Trophoblast cell (in vitro differentiated cells and primary cell): ENCODE results near the gene TLCD1.

Source experiments
- DNase-seq, 2 donors: peaks; one replicate each; pipeline ENCODE4 v3.0.0-alpha.2; 2016
- H2AFZ ChIP-seq: 2 replicates; pipeline ENCODE4 v1.6.1; 2013; ENCODE audit warnings: low read length, moderate library complexity, mild to moderate bottlenecking; ENCODE audit not compliant: insufficient read depth, poor library complexity
- H2AK5ac ChIP-seq: 2 replicates; pipeline ENCODE4 v1.6.1; 2013; ENCODE audit warnings: mild to moderate bottlenecking, low read length
- H2BK120ac ChIP-seq: 2 replicates; pipeline ENCODE4 v1.6.1; 2013; ENCODE audit warnings: low read length, mild to moderate bottlenecking, moderate library complexity; ENCODE audit not compliant: insufficient read depth, poor library complexity
- H2BK12ac ChIP-seq: 2 replicates; pipeline ENCODE4 v1.6.1; 2013; ENCODE audit warnings: mild to moderate bottlenecking, low read length, moderate library complexity
- H2BK5ac ChIP-seq: 2 replicates; pipeline ENCODE4 v1.6.1; 2013; ENCODE audit warnings: low read length, low read depth, moderate library complexity, mild to moderate bottlenecking; ENCODE audit not compliant: poor library complexity
- H3K14ac ChIP-seq: 2 replicates; pipeline ENCODE4 v1.6.1; 2013; ENCODE audit warnings: mild to moderate bottlenecking, low read length
- H3K18ac ChIP-seq: 2 replicates; pipeline ENCODE4 v1.6.1; 2013; ENCODE audit warnings: mild to moderate bottlenecking, low read length
- H3K23ac ChIP-seq: 2 replicates; pipeline ENCODE4 v1.6.1; 2013; ENCODE audit warnings: low read length
- H3K27ac ChIP-seq: 2 replicates; pipeline ENCODE4 v1.5.1; 2013; ENCODE audit warnings: low read depth, mild to moderate bottlenecking, inconsistent platforms, low read length, moderate library complexity
- H3K27me3 ChIP-seq: 2 replicates; pipeline ENCODE4 v1.6.1; 2013; ENCODE audit warnings: inconsistent platforms, mild to moderate bottlenecking, low read length, moderate library complexity; ENCODE audit not compliant: insufficient read depth
- H3K36me3 ChIP-seq, 2 experiments: 1 replicate in 1 of 2; 2 replicates in 1 of 2; pipeline ENCODE4 v1.6.1; 2013; ENCODE audit warnings: low read length in 2 of 2, mild to moderate bottlenecking in 2 of 2, moderate library complexity in 1 of 2; ENCODE audit not compliant: insufficient read depth in 2 of 2, control insufficient read depth in 1 of 2
- H3K4ac ChIP-seq: 2 replicates; pipeline ENCODE4 v1.6.1; 2013; ENCODE audit warnings: low read depth, mild to moderate bottlenecking, low read length, moderate library complexity
- H3K4me1 ChIP-seq, 2 experiments: 1 replicate in 1 of 2; 2 replicates in 1 of 2; pipeline ENCODE4 v1.6.1; 2013; ENCODE audit warnings: low read length in 2 of 2, mild to moderate bottlenecking in 2 of 2, moderate library complexity in 1 of 2; ENCODE audit not compliant: insufficient read depth in 2 of 2, control insufficient read depth in 1 of 2
- H3K4me2 ChIP-seq: 2 replicates; pipeline ENCODE4 v1.6.1; 2013; ENCODE audit warnings: inconsistent platforms, mild to moderate bottlenecking, low read length, moderate library complexity
- H3K4me3 ChIP-seq: 2 replicates; pipeline ENCODE4 v1.5.1; 2013; ENCODE audit warnings: mild to moderate bottlenecking, low read depth, low read length, inconsistent platforms
- H3K79me1 ChIP-seq: one replicate; pipeline ENCODE4 v1.6.1; 2013; ENCODE audit warnings: low read length
- H3K79me2 ChIP-seq: 2 replicates; pipeline ENCODE4 v1.6.1; 2013; ENCODE audit warnings: low read length, mild to moderate bottlenecking; ENCODE audit not compliant: control insufficient read depth, insufficient read depth, poor library complexity
- H3K9ac ChIP-seq: 2 replicates; pipeline ENCODE4 v1.6.1; 2013; ENCODE audit warnings: mild to moderate bottlenecking, low read length
- H3K9me3 ChIP-seq: 2 replicates; pipeline ENCODE4 v1.6.1; 2013; ENCODE audit warnings: low read depth, mild to moderate bottlenecking, control low read depth, inconsistent platforms, low read length; ENCODE audit not compliant: insufficient read depth
- H4K12ac ChIP-seq: 2 replicates; pipeline ENCODE4 v1.6.1; 2013; ENCODE audit warnings: low read depth, mild to moderate bottlenecking, low read length, moderate library complexity
- H4K8ac ChIP-seq: 2 replicates; pipeline ENCODE4 v1.6.1; 2013; ENCODE audit warnings: low read depth, mild to moderate bottlenecking, low read length, moderate library complexity
- H4K91ac ChIP-seq: one replicate; pipeline ENCODE4 v1.6.1; 2013; ENCODE audit warnings: low read depth, mild to moderate bottlenecking, low read length, moderate library complexity
- WGBS: extraction: QIAGEN DNeasy Blood & Tissue Kit; methylation state at CpG from one replicate; pipeline ENCODE4 v1.1.7; 2013; ENCODE audit warnings: missing lambda C conversion rate; ENCODE audit not compliant: insufficient read length, insufficient coverage; ENCODE audit errors: extremely low coverage; 5-methylcytosine and 5-hydroxymethylcytosine counted together

The TLCD1 gene

DNA sequence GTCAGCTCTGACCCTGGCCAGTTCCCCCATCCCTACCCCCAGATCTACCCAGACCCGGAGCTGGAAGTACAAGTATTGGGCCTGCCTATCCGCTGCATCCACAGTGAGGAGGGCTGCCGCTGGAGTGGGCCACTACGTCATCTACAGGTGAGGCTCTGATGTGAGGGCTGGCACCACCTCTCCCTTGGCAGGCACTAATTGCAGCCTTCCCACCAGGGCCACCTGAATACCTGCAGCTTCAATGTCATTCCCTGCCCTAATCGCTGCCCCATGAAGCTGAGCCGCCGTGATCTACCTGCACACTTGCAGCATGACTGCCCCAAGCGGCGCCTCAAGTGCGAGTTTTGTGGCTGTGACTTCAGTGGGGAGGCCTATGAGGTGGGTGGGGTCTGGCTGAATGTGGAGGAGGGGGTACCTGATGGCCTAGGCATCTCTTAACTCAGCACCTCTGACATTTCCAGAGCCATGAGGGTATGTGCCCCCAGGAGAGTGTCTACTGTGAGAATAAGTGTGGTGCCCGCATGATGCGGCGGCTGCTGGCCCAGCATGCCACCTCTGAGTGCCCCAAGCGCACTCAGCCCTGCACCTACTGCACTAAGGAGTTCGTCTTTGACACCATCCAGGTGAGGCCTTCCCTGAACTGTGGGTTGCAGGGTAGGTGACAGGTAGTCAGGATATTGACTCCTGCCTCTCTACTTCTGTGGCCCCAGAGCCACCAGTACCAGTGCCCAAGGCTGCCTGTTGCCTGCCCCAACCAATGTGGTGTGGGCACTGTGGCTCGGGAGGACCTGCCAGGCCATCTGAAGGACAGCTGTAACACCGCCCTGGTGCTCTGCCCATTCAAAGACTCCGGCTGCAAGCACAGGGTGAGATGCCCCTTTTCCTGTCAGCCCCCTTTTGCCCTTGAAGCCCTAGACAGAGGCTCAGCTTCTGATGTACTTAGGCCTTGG, 22.0 kb upstream of the TLCD1 start:
- Histone ChIP-seq H3K9me3 (peaks cover 2% of the 10 kb centered on the region), H3K23ac (no peak overlapping the region), H3K79me2 (peaks cover 35% of the 10 kb centered on the region), H3K4me3 (no peak overlapping the region), H3K27me3 (no peaks in the 10 kb centered on the region), H3K14ac (no peak overlapping the region), H3K4me2 (no peak overlapping the region), H2BK120ac (no peak overlapping the region), H2AFZ (no peak overlapping the region), H3K4ac (peak overlapping the region; percentile 69), H2AK5ac (peak overlapping the region; percentile 18), H2BK12ac (peak overlapping the region; percentile 20), H3K4me1 (peaks cover 27 to 32% of the 10 kb centered on the region in 2 experiments), H4K12ac (no peak overlapping the region), H3K79me1 (peaks cover 45% of the 10 kb centered on the region), H4K91ac (no peak overlapping the region), H2BK5ac (peak overlapping the region; percentile 7), H3K27ac (peak overlapping the region; percentile 100), H3K9ac (no peak overlapping the region), H3K18ac (peak overlapping the region; percentile 84), H4K8ac (no peak overlapping the region), H3K36me3 (peaks cover 61 to 69% of the 10 kb centered on the region in 2 experiments)
- DNase-seq, result no peak
- no CpG with 5 or more reads among the region's 18 CpGs for WGBS

DNA sequence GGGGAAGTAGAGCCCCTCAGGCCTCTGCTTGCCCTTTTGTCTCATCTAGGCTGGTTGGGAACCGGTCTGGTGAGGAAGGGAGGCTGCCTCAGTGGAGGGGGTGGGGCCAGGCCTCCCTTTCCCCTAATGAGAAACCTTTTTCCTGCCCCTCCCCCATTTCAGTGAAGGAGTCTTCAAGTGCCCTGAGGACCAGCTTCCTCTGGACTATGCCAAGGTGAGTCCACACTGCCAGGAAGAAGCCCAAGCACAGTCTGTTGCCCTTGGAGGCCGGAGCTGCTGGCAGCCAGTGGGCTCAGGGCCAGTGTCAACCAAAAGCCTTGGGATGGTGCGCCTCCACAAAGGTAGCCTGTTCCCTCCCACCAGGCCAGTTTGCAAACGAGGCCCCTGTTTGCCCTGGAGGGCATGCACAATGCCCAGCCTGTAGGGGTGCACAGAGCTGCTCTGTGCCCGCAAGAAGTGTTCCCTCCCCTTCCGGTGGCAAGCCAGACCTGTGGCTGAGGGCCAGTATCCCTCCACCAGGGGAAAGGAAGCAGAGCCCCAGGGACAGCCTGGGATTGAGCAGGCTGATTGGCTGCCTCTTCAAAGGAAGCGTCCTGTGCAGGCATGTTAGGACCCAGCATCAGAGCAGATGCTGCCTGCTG, 21.1 kb upstream of the TLCD1 start:
- peak overlapping the region; percentile 73 for H2BK12ac ChIP-seq
- H2AK5ac ChIP-seq, result peak overlapping the region; percentile 75
- peak overlapping the region; percentile 66 for H3K4me2 ChIP-seq

DNA sequence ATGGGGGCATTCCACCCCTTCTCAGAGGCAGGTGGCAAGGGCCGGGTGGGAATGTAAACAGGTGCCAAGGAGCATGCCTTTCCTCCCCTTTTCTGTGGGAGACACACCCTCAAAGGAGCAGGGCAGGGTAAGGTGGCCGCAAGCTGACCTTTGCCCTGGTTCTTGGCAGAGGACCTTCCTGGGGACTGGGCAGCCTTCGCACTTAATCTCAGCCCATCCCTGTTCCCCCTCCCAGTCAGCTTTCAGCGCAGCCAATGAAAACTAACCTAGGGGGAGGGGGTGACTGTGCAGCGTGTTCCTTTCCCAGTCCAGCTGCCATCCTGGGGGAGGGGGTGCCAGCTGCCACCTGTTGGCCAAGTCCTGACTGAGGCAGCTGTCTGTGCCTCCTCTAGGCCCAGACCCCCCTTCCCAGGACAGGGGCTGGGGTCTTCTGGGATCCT, 20.6 kb upstream of the TLCD1 start:
- Histone ChIP-seq H3K4me2 (peak overlapping the region; percentile 66), H3K14ac (peak overlapping the region; percentile 90), H2AK5ac (peak overlapping the region; percentile 75), H2BK12ac (peak overlapping the region; percentile 73), H4K8ac (peak overlapping the region; percentile 75), H4K12ac (peak overlapping the region; percentile 56), H3K23ac (no peak overlapping the region), H3K18ac (peak overlapping the region; percentile 89), H3K4ac (peak overlapping the region; percentile 66), H3K27ac (peak overlapping the region; percentile 100), H2BK5ac (peak overlapping the region; percentile 95), H4K91ac (peak overlapping the region; percentile 99), H3K36me3 (peaks cover 52 to 66% of the 10 kb centered on the region in 2 experiments), H3K79me1 (peaks cover 51% of the 10 kb centered on the region), H3K4me1 (peaks cover 32 to 41% of the 10 kb centered on the region in 2 experiments), H2BK120ac (peak overlapping the region; percentile 59), H3K79me2 (peaks cover 35% of the 10 kb centered on the region), H3K4me3 (peak overlapping the region; percentile 27), H3K9ac (no peak overlapping the region), H3K9me3 (peaks cover 2% of the 10 kb centered on the region), H2AFZ (no peak overlapping the region), H3K27me3 (no peaks in the 10 kb centered on the region)
- peak; percentile 65 to 76 for DNase-seq
- whole genome bisulfite sequencing, result no CpG with 5 or more reads among the region's 5 CpGs

More for the DNA sequence above, 21.1 kb upstream of the TLCD1 start:
- peak overlapping the region; percentile 13 for H2AFZ ChIP-seq
- peaks cover 2% of the 10 kb centered on the region for H3K9me3 ChIP-seq
- H4K91ac ChIP-seq, result peak overlapping the region; percentile 99
- H3K9ac ChIP-seq, result peak overlapping the region; percentile 11
- DNase-seq, result peak; percentile 55 to 57
- no peaks in the 10 kb centered on the region for H3K27me3 ChIP-seq
- peaks cover 49% of the 10 kb centered on the region for H3K79me1 ChIP-seq
- H3K18ac ChIP-seq, result peak overlapping the region; percentile 89
- H3K27ac ChIP-seq, result peak overlapping the region; percentile 100
- peak overlapping the region; percentile 75 for H4K8ac ChIP-seq
- no peak overlapping the region for H3K4me3 ChIP-seq
- peak overlapping the region; percentile 59 for H2BK120ac ChIP-seq
- H3K36me3 ChIP-seq, result peaks cover 56 to 69% of the 10 kb centered on the region in 2 experiments
- no peak overlapping the region for H3K23ac ChIP-seq
- H3K4ac ChIP-seq, result peak overlapping the region; percentile 69
- H3K4me1 ChIP-seq, result peaks cover 30 to 36% of the 10 kb centered on the region in 2 experiments
- peak overlapping the region; percentile 56 for H4K12ac ChIP-seq
- no CpG with 5 or more reads among the region's 7 CpGs for WGBS
- peak overlapping the region; percentile 95 for H2BK5ac ChIP-seq
- H3K79me2 ChIP-seq, result peaks cover 35% of the 10 kb centered on the region
- H3K14ac ChIP-seq, result peak overlapping the region; percentile 87

DNA sequence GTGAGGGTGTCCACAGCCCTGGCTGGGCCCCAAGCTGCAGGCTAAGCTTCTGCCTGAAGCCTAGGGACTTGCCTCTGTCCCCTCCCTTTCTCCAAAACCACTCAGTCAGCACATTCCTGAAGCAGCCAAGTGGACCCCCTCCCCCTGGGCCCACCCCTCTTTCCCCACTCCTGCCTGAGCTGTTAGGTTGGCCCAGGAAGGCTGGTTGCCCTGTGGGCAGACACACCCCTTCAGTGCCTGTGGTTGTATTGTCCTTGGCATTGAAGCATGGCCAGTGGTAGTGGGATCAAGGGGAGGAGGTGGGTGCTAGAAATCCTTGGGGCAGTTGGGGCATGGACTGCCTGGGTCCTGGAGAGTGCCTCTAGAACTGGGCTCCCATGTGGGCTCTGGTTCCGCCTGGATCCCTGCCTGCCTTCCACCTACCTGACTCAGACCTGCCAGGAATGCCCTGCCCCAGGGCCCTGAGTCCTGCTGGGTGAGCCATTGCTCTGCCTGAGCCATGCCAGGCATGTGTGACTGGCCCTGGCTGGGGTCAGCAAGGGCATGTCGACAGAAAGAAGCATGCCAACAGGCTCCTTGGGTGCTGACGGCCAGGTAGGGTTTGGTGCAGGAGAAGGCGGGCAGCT, 19.9 kb upstream of the TLCD1 start:
- Histone ChIP-seq H3K27ac (peak overlapping the region; percentile 100), H2AFZ (peak overlapping the region; percentile 37), H3K4ac (peak overlapping the region; percentile 99), H3K79me2 (peaks cover 35% of the 10 kb centered on the region), H3K4me2 (peak overlapping the region; percentile 66), H3K9ac (peak overlapping the region; percentile 59), H3K79me1 (peaks cover 51% of the 10 kb centered on the region), H4K12ac (peak overlapping the region; percentile 34), H2BK5ac (peak overlapping the region; percentile 95), H4K91ac (peak overlapping the region; percentile 99), H3K23ac (no peak overlapping the region), H2BK12ac (peak overlapping the region; percentile 83), H3K4me1 (peaks cover 32 to 41% of the 10 kb centered on the region in 2 experiments), H3K36me3 (peaks cover 46 to 59% of the 10 kb centered on the region in 2 experiments), H3K14ac (peak overlapping the region; percentile 90), H2AK5ac (peak overlapping the region; percentile 89), H3K18ac (peak overlapping the region; percentile 96), H4K8ac (peak overlapping the region; percentile 75), H2BK120ac (peak overlapping the region; percentile 95), H3K27me3 (no peaks in the 10 kb centered on the region), H3K4me3 (peak overlapping the region; percentile 96), H3K9me3 (peaks cover 2% of the 10 kb centered on the region)
- peak; percentile 98 for DNase-seq
- WGBS, result no CpG with 5 or more reads among the region's 4 CpGs
